Esophagus muscularis mucosa (tissue), 3 donors: ENCODE data around the gene PTPRN2.

ENCODE experiments used
- CTCF ChIP-seq, 3 experiments: fragments of 200-600 bp in 2 of 3; fragments of 450-650 bp in 1 of 3; sonication (generic) in 2 of 3; IDR thresholded peaks; one replicate each; pipeline ENCODE4 v1.5.1; 2017 to 2019; ENCODE audit warnings: antibody characterized with exemption in 3 of 3, mild to moderate bottlenecking in 2 of 3, moderate library complexity in 1 of 3
- POLR2A ChIP-seq: fragments of 450-650 bp; IDR thresholded peaks from one replicate; pipeline ENCODE4 v1.6.1; 2017; ENCODE audit warnings: antibody characterized with exemption, moderate library complexity, mild to moderate bottlenecking, low read depth
- POLR2AphosphoS5 ChIP-seq, 2 donors: sonication (generic); formaldehyde crosslinking; IDR thresholded peaks; one replicate each; pipeline ENCODE4 v1.6.1; 2017; ENCODE audit warnings: antibody characterized with exemption in 2 of 2

GRCh38 chr7:158365267-158365666 lies 222.4 kb downstream of the PTPRN2 start:
- TF ChIP-seq POLR2A (no peak), CTCF (IDR thresholded peaks at IDR 0.05) (no peak), POLR2AphosphoS5 (IDR thresholded peaks at IDR 0.05) (no peak)
